ENCODE data around the gene FPR2.

FPR2 gene

GRCh38 chr19:51760697-51761356 lies at the start of gene FPR2:
FPR2 (plus strand) TSS chr19:51761180; CDS start chr19:51768659, 7,479 bp downstream.
- H3K27ac ChIP-seq, result no peak within 1 kb of the TSS
- no peak for TF ChIP-seq CTCF (IDR thresholded peaks at IDR 0.05)
- no peak for TF ChIP-seq ZFX (IDR thresholded peaks at IDR 0.05; ENCODE audit: borderline replicate concordance)

DNA sequence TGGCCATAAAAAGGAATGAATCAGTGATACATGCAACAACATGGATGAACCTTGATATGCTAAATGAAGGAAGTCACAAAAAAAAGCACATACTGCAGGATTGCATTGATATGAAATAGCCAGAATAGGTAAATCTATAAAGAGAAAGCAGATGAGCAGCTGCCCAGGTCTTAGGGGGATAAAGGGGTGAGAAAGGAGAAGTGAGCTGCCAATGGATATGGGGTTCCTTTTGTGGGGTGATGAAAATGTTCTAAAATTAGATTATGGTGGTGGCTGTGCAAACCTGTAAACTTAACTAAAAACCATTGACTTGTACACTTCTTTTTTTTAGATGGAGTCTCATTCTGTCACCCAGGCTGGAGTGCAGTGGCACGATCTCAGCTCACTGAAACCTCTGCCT lies 49.3 kb upstream of the FPR2 start:
- H3K27ac ChIP-seq, result no peak overlapping the region
- TF ChIP-seq ZFX (IDR thresholded peaks at IDR 0.05; ENCODE audit: borderline replicate concordance), result no peak
- TF ChIP-seq CTCF (IDR thresholded peaks at IDR 0.05), result no peak

DNA sequence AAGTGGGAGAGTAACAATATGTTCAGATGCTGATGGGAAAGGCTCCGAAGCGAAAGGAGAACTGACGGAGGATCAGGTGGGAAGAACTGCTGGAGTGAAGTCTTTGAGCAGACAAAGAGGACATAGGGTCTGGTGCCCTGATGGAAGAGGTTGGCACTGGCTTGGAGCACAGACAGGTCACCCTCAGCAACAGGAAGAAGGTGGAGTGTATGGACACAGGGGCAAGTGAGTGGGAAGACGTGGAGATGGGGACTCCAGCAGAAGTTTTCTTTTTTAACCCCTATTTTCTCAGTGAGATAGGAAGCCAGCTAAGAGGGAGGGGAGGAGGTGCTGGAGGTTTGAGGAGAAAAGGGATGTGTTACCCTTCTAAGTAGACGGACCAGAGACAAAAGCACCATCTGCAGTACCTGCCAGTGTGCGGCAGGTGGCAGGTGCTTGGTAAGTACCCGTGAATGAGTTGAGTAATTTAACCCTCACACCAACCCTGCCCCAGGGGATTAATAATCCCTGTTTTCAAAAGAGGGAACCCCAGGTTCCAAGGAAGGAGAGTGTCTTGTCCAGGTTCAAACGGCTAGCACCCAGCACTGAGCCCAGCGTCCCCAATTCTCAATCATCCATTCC lies 48.4 kb upstream of the FPR2 start:
- TF ChIP-seq ZFX (IDR thresholded peaks at IDR 0.05; ENCODE audit: borderline replicate concordance) (no peak), CTCF (IDR thresholded peaks at IDR 0.05) (peak; percentile 68)
- H3K27ac ChIP-seq, result no peak overlapping the region

GRCh38 chr19:51713319-51714285 lies 47.4 kb upstream of the FPR2 start:
- H3K27ac ChIP-seq, result no peak overlapping the region
- TF ChIP-seq ZFX (IDR thresholded peaks at IDR 0.05; ENCODE audit: borderline replicate concordance) (no peak), CTCF (IDR thresholded peaks at IDR 0.05) (no peak)

DNA sequence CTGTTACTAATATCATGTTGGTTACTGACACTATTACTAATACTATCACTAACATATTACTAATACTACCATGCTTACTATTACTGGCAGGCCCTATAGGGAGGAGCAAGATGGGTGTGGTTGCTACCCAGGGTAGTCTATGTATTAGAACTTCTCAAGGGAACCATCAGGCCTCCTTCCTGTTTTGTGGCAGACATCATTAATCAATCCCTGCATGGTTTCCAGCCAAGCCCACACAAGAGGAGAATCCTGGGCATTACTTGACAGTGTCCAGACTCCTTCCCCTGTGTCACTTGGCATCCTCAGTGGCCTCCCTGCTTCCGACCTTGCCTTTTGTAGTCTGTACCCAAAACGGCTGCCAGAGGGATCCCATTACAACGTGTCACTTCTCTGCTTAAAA lies 46.1 kb upstream of the FPR2 start:
- H3K27ac ChIP-seq, result no peak overlapping the region
- TF ChIP-seq CTCF (IDR thresholded peaks at IDR 0.05) (no peak), ZFX (IDR thresholded peaks at IDR 0.05; ENCODE audit: borderline replicate concordance) (no peak)

DNA sequence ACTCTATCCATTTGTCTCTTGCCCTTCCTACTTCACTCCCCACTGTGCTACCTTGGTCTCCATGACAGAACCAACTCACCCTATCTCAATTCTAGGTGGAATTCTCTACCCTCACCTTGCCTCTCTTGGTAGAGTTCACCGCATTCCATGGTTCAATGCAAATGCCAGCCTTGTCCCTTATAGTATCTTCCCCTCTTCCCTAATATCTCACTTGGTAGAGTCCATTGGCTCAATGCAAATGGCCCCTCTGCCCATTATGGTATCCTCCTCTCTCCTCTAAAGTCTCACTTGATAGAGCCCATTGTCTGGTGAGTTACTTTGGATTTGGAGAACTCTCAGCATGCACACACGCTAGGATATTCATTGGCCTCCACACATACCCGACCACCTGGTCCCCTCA lies 45.1 kb upstream of the FPR2 start:
- no peak overlapping the region for H3K27ac ChIP-seq
- no peak for TF ChIP-seq CTCF (IDR thresholded peaks at IDR 0.05)
- no peak for TF ChIP-seq ZFX (IDR thresholded peaks at IDR 0.05; ENCODE audit: borderline replicate concordance)
